SU-DHL-6 (cell line): Measurements from ENCODE around the gene TMEM140.

Experiments used
- H2AFZ ChIP-seq: fragments of 200-600 bp; sonication (generic); 2 replicates; pipeline ENCODE4 v1.6.1; 2014; ENCODE audit warnings: low read depth, mild to moderate bottlenecking, moderate library complexity, mixed read lengths, antibody characterized with exemption, low read length; ENCODE audit not compliant: severe bottlenecking
- H3F3A ChIP-seq: fragments of 200-600 bp; shearing (Covaris generic); 2 replicates; pipeline ENCODE4 v1.6.0; 2016; ENCODE audit warnings: antibody characterized with exemption, mild to moderate bottlenecking; ENCODE audit not compliant: insufficient read depth
- H3K27ac ChIP-seq: fragments of 200-600 bp; sonication (generic); 2 replicates; pipeline ENCODE4 v1.5.1; 2016; ENCODE audit warnings: low read depth, mild to moderate bottlenecking, low read length, moderate library complexity, mixed read lengths
- H3K27me3 ChIP-seq: fragments of 200-600 bp; sonication (generic), shearing (Covaris generic); 2 replicates; pipeline ENCODE4 v1.6.0; 2014; ENCODE audit warnings: mild to moderate bottlenecking, low read length
- H3K36me3 ChIP-seq: fragments of 200-600 bp; sonication (generic); 2 replicates; pipeline ENCODE4 v1.6.1; 2014; ENCODE audit warnings: mild to moderate bottlenecking, low read length, mixed read lengths
- H3K4me2 ChIP-seq: fragments of 300-600, 200-600 bp; shearing (Covaris generic), sonication (generic); 2 replicates; pipeline ENCODE4 v1.6.0; 2014; ENCODE audit warnings: low read length, low read depth, mild to moderate bottlenecking; ENCODE audit not compliant: poor library complexity, severe bottlenecking
- H3K4me3 ChIP-seq: fragments of 200-600 bp; sonication (generic); 2 replicates; pipeline ENCODE4 v1.5.1; 2014; ENCODE audit warnings: antibody characterized with exemption, low read length, mild to moderate bottlenecking, mixed read lengths; ENCODE audit not compliant: insufficient read depth, poor library complexity, severe bottlenecking
- H3K79me2 ChIP-seq: fragments of 200-600 bp; sonication (generic); 2 replicates; pipeline ENCODE4 v1.6.1; 2014; ENCODE audit warnings: mild to moderate bottlenecking, low read length, moderate library complexity; ENCODE audit not compliant: insufficient read depth
- H3K9ac ChIP-seq: fragments of 200-600 bp; sonication (generic); 2 replicates; pipeline ENCODE4 v1.7.0; 2014; ENCODE audit warnings: mild to moderate bottlenecking, low read length
- H3K9me2 ChIP-seq: fragments of 200-600 bp; sonication (generic); replicated peaks from 2 replicates; pipeline ENCODE4 v1.6.1; 2014; ENCODE audit warnings: low read length; ENCODE audit not compliant: insufficient read depth
- H3K9me3 ChIP-seq: fragments of 200-600 bp; sonication (generic); 2 replicates; pipeline ENCODE4 v1.6.1; 2014; ENCODE audit warnings: low read length, mixed read lengths; ENCODE audit not compliant: insufficient read depth
- H4K20me1 ChIP-seq: fragments of 200-600 bp; sonication (generic); 2 replicates; pipeline ENCODE4 v1.6.1; 2014; ENCODE audit warnings: low read depth, mild to moderate bottlenecking, antibody characterized with exemption, low read length, moderate library complexity, mixed read lengths
- EZH2phosphoT487 ChIP-seq: fragments of 200-600 bp; sonication (generic), shearing (Covaris generic); conservative IDR thresholded peaks from 2 replicates; pipeline ENCODE4 v1.6.1; 2018; ENCODE audit warnings: mild to moderate bottlenecking, antibody characterized with exemption, low read length, moderate library complexity, mixed read lengths
- TF ChIP-seq, protein P1 (sequence below): fragments of 200-600 bp; sonication (generic); IDR thresholded peaks from one replicate; pipeline ENCODE4 v1.5.1; 2017; ENCODE audit warnings: antibody characterized with exemption, mild to moderate bottlenecking, low read length, moderate library complexity; ENCODE audit not compliant: insufficient read depth, poor library complexity, severe bottlenecking

Gene TMEM140

DNA sequence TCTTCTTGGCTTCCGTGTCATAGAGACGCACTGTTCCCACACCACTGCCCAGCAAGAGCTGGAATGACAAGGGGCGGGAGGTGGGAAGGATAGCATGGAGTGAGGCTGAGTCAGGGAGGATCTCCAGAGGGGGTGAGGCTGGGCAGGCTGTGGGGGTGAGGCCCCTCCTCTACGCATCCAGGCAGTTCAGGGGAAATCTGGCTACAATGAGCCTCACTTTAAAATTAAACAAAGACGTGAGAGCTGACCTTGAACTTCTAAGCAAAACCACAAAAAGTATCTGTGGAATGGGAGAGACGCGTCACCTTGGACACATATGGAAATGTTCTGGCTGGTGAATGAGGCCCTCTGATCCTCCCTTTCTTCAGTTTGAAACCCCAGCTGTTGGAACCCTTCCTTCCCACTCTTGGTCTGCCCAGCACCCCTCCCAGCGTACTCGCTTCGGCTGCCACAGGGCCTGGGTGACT, 45.8 kb downstream of the TMEM140 start:
- Histone ChIP-seq H3F3A (no peaks in the 10 kb centered on the region), H3K79me2 (no peaks in the 10 kb centered on the region), H4K20me1 (no peaks in the 10 kb centered on the region), H3K9me3 (no peaks in the 10 kb centered on the region), H3K36me3 (no peaks in the 10 kb centered on the region), H2AFZ (no peak overlapping the region), H3K9ac (no peak overlapping the region), H3K27ac (no peak overlapping the region), H3K4me3 (no peak overlapping the region), H3K27me3 (no peaks in the 10 kb centered on the region), H3K4me2 (no peak overlapping the region), H3K9me2 (no peaks in the 10 kb centered on the region)
- TF ChIP-seq EZH2phosphoT487, result no peak
- TF ChIP-seq, protein P1, sequence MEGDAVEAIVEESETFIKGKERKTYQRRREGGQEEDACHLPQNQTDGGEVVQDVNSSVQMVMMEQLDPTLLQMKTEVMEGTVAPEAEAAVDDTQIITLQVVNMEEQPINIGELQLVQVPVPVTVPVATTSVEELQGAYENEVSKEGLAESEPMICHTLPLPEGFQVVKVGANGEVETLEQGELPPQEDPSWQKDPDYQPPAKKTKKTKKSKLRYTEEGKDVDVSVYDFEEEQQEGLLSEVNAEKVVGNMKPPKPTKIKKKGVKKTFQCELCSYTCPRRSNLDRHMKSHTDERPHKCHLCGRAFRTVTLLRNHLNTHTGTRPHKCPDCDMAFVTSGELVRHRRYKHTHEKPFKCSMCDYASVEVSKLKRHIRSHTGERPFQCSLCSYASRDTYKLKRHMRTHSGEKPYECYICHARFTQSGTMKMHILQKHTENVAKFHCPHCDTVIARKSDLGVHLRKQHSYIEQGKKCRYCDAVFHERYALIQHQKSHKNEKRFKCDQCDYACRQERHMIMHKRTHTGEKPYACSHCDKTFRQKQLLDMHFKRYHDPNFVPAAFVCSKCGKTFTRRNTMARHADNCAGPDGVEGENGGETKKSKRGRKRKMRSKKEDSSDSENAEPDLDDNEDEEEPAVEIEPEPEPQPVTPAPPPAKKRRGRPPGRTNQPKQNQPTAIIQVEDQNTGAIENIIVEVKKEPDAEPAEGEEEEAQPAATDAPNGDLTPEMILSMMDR, result no peak

DNA sequence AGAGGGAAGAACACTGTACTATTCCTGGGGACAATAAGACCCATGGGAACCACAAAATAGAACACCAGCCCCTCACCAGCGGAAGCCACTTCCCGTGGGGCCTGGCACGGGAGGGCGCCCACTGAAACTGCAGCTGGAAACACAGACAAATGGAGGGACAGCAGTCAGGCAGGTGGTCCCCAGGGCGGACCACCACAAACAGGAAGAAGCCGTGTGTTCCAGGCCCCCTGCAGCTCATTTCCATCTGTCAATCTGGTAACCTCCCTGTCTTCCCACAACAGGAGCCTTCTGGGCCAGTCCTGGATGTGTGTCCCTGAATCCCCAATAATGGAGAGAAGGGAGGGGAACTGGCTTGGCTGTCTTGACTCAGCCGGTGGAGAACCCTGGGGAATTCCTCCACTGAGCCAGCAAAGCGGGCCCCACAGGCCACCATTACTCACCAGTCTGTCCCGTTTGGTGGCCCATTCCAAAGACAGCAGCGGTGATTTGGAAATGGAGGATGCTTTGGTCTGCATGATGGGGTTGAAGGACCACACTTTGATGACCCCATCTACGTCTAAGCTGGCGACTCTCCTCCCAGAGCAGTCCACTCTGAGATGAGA, 46.7 kb downstream of the TMEM140 start:
- TF ChIP-seq EZH2phosphoT487, result no peak
- TF ChIP-seq, protein P1, result no peak
- Histone ChIP-seq H3K36me3 (no peaks in the 10 kb centered on the region), H4K20me1 (no peaks in the 10 kb centered on the region), H3K9me2 (no peaks in the 10 kb centered on the region), H3K9ac (no peak overlapping the region), H2AFZ (no peak overlapping the region), H3K79me2 (no peaks in the 10 kb centered on the region), H3K4me2 (no peak overlapping the region), H3K4me3 (no peak overlapping the region), H3F3A (no peaks in the 10 kb centered on the region), H3K27me3 (no peaks in the 10 kb centered on the region), H3K27ac (no peak overlapping the region), H3K9me3 (no peaks in the 10 kb centered on the region)

DNA sequence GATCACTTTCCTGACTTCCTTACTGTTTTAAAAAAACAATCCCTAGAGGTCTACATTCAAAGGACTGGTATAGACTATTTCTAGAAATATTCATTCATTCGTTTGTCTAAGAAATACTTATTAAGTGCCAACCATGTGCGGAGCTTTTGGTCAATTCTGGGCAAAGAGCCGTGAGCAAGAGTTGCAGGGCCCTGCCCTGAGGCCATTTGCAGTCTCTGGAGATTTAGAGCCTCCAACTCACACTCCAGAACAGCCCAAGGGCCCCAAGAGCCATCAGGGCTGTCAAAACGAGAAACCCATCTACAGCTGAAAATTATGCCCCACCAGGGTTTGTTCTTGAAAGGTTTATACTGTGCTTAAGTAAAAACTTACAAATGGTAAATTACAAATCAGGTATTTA, 47.3 kb downstream of the TMEM140 start:
- no peak overlapping the region for H3K4me2 ChIP-seq

More for the DNA sequence above, 47.3 kb downstream of the TMEM140 start:
- Histone ChIP-seq H3K79me2 (no peaks in the 10 kb centered on the region), H3K9me3 (no peaks in the 10 kb centered on the region), H3K27ac (no peak overlapping the region), H3K9ac (no peak overlapping the region), H4K20me1 (no peaks in the 10 kb centered on the region), H2AFZ (no peak overlapping the region), H3K4me3 (no peak overlapping the region), H3F3A (no peaks in the 10 kb centered on the region), H3K9me2 (no peaks in the 10 kb centered on the region), H3K27me3 (no peaks in the 10 kb centered on the region), H3K36me3 (no peaks in the 10 kb centered on the region)
- TF ChIP-seq, protein P1, result no peak
- TF ChIP-seq EZH2phosphoT487, result no peak
